Left colon (tissue), 2 donors: ENCODE measurements around the gene RPS6KA3. TPM values are rescaled to one million over a fixed set of nuclear protein-coding genes. Genes with fewer than 3 reads are reported as not detected.
"Not testable (repeated sequence)": the region's sequence is repeated elsewhere in the genome, so short reads cannot be mapped to it uniquely, and the experiment has no call there.

ENCODE experiments used
- ATAC-seq: fragments of 200-7000 bp; cut with Tn5 transposase; one replicate; pipeline ENCODE4 v1.9.1; 2020; ENCODE audit warnings: mild to moderate bottlenecking, moderate library complexity
- DNase-seq, 2 donors: peaks; one replicate each; pipeline ENCODE4 v3.0.0-alpha.2; 2020
- intact Hi-C, 2 donors: fragments of 100-400 bp; cut with DNase I in 1 of 2; cut with micrococcal nuclease in 1 of 2; formaldehyde crosslinking; loops; one replicate each; pipeline versions ENCODE4 v1.11.2 to v1.14.0; 2022; cut with DNase I, micrococcal nuclease
- total RNA-seq, 2 donors: library from RNA; stranded (reverse); fragmentation: NEBNext Ultra II Directional; extraction: Animal tissue kit (Norgen Biotek cat#: 25700); gene quantifications; one replicate each; pipeline ENCODE4 v1.2.1, GENCODE V29; 2021
- donor health status: DM: no; HTN: no; CAD: no.
- donor health status: DM: yes; HTN: yes; CAD: no.

Gene RPS6KA3
- total RNA-seq, 2 donors from 2014 or later, result 88.6 to 93.7 TPM

- no peak for ATAC-seq
These were observed 89.6 kb downstream of the RPS6KA3 start for GRCh38 chrX:20177093-20177492.

GRCh38 chrX:20173856-20174255 lies 92.9 kb downstream of the RPS6KA3 start:
- DNase-seq, result no peak
- ATAC-seq, result no peak
- intact Hi-C loops, result no loop called here

More at GRCh38 chrX:20177093-20177492, 89.6 kb downstream of the RPS6KA3 start:
- intact Hi-C loops, result no loop called here
- no peak for DNase-seq

- DNase-seq (no peak), ATAC-seq (no peak)
- intact Hi-C loops, result no loop called here
These were observed 93.4 kb downstream of the RPS6KA3 start for GRCh38 chrX:20173313-20173712.

GRCh38 chrX:20171887-20172286 lies 94.8 kb downstream of the RPS6KA3 start:
- ATAC-seq (no peak), DNase-seq (no peak)
- intact Hi-C loops, result no loop called here

GRCh38 chrX:20162516-20162915 lies 104.2 kb downstream of the RPS6KA3 start:
- intact Hi-C loops, ATAC-seq, DNase-seq: not testable (repeated sequence)

GRCh38 chrX:20159797-20160385 lies 106.8 kb downstream of the RPS6KA3 start:
- ATAC-seq, result no peak
- no peak for DNase-seq
- intact Hi-C loops, result no loop called here

- intact Hi-C loops, result no loop called here
- ATAC-seq (no peak), DNase-seq (no peak)
These were observed 115.0 kb downstream of the RPS6KA3 start for GRCh38 chrX:20151689-20152088.

GRCh38 chrX:20149326-20149725 lies 117.4 kb downstream of the RPS6KA3 start:
- intact Hi-C loops, result no loop called here
- peak; percentile 37 for ATAC-seq

GRCh38 chrX:20147561-20147960 lies 119.1 kb downstream of the RPS6KA3 start:
- intact Hi-C loops, result no loop called here
- peak; percentile 25 for ATAC-seq

More at GRCh38 chrX:20149326-20149725, 117.4 kb downstream of the RPS6KA3 start:
- DNase-seq, result no peak

GRCh38 chrX:20144491-20144890 lies 122.2 kb downstream of the RPS6KA3 start:
- intact Hi-C loops, result no loop called here
- DNase-seq, result no peak
- ATAC-seq, result no peak

More at GRCh38 chrX:20147561-20147960, 119.1 kb downstream of the RPS6KA3 start:
- no peak for DNase-seq

GRCh38 chrX:20143561-20143960 lies 123.1 kb downstream of the RPS6KA3 start:
- ATAC-seq, result no peak
- intact Hi-C loops, result no loop called here
- DNase-seq, result no peak

GRCh38 chrX:20143111-20143510 lies 123.6 kb downstream of the RPS6KA3 start:
- DNase-seq (no peak), ATAC-seq (no peak)
- intact Hi-C loops, result no loop called here

- intact Hi-C loops, result no loop called here
- ATAC-seq, result peak; percentile 97
- DNase-seq, result peak; percentile 99 to 100
These were observed 125.2 kb downstream of the RPS6KA3 start, which contains the start of gene EIF1AX for GRCh38 chrX:20141281-20142220. TSS of gene EIF1AX (minus strand) at chrX:20141838. CDS start at chrX:20141640, 198 bp downstream.

GRCh38 chrX:20140420-20140819 lies 126.3 kb downstream of the RPS6KA3 start:
- intact Hi-C loops, result no loop called here
- DNase-seq, result no peak

GRCh38 chrX:20139966-20140365 lies 126.7 kb downstream of the RPS6KA3 start:
- ATAC-seq, result no peak
- intact Hi-C loops, result no loop called here
- no peak for DNase-seq

More at GRCh38 chrX:20140420-20140819, 126.3 kb downstream of the RPS6KA3 start:
- no peak for ATAC-seq

GRCh38 chrX:20135944-20136343 lies 130.8 kb downstream of the RPS6KA3 start:
- ATAC-seq (peak; percentile 59), DNase-seq (no peak)
- intact Hi-C loops, result no loop called here

GRCh38 chrX:20132666-20133065 lies 134.0 kb downstream of the RPS6KA3 start:
- no peak for DNase-seq
- intact Hi-C loops, result no loop called here

GRCh38 chrX:20130357-20130756 lies 136.4 kb downstream of the RPS6KA3 start:
- ATAC-seq (no peak), DNase-seq (no peak)
- intact Hi-C loops, result no loop called here

More at GRCh38 chrX:20132666-20133065, 134.0 kb downstream of the RPS6KA3 start:
- no peak for ATAC-seq

GRCh38 chrX:20129547-20129946 lies 137.2 kb downstream of the RPS6KA3 start:
- ATAC-seq, result no peak
- intact Hi-C loops, result no loop called here
- DNase-seq, result no peak

GRCh38 chrX:20128670-20129069 lies 138.0 kb downstream of the RPS6KA3 start:
- DNase-seq, result no peak
- ATAC-seq, result no peak
- intact Hi-C loops, result no loop called here
